ENCODE measurements around the gene PLA2G4A.
"Not testable (repeated sequence)": the region's sequence is repeated elsewhere in the genome, so short reads cannot be mapped to it uniquely, and the experiment has no call there.

The PLA2G4A gene

DNA sequence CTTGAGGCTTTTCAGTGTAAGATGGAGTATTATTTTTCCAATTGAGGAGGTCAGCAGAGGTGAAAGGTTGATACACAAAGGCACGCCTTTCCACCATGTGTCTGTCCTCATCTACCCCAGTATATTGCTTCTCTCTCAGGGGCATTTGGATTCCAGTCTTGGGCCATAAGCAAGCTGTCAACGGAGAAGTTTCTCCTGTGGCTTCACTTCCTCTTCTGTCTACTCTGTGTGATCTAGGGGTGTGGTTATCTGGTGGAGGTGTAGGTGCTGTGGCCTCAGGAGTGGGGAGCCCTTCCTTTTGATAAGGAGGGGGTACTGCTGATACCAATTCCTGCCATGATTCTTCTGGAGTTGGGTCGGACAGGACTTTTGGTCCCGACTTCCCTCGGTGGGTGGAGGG is 92.6 kb downstream of the PLA2G4A start:
- DNase-seq (ENCODE audit: low read depth in 2 of 2) = not testable (repeated sequence)

- not testable (repeated sequence) for DNase-seq (ENCODE audit: low read depth in 2 of 2)
Observed at GRCh38 chr1:186922814-186923213, 94.1 kb downstream of the PLA2G4A start.

GRCh38 chr1:186923486-186923885 is 94.7 kb downstream of the PLA2G4A start:
- no peak for DNase-seq (ENCODE audit: low read depth in 2 of 2)

GRCh38 chr1:186925881-186926669 is 97.3 kb downstream of the PLA2G4A start:
- no peak for DNase-seq (ENCODE audit: low read depth in 2 of 2)

DNA sequence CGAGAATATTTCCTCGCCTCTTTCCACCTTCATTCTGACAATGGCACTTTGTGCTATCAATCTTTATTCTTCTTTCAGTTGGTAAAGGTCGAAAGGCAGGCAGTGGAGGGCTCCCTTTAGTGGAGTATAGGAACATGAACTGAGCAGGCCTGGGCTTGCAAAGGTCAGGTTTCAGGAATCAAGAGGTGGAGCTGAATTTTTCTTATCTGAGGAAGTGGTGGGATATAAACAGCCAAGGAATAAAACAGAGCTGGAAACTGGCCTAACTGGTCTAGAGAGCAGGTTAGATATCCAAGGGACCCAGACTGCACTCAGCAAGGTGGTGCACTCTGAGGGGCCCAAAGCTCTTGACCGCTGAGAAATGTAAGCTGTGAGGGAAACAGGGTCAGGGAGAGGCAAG is 99.1 kb downstream of the PLA2G4A start:
- DNase-seq (ENCODE audit: low read depth in 2 of 2) = no peak

DNA sequence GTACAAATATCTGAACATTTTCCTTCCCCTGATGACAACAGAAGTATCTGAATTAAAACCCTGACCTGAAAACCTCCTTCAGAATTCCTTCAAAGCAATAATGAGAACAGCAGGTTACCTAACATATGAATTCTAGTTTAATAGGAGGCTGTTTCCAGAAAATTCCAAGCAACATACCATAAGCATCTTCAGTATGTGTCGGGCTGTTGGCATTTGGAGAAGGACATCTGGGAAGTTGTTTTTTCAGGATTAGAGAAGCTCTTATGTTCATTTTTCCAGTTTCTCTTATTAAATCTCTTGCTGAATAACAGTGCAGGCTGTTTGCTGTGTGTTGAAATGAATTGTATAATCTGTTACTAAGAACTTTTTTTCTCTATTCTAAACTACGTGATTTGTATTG is 101.5 kb downstream of the PLA2G4A start:
- DNase-seq (ENCODE audit: low read depth in 2 of 2) = no peak

- DNase-seq (ENCODE audit: low read depth in 2 of 2) = no peak
Observed at GRCh38 chr1:186937016-186937670, 108.4 kb downstream of the PLA2G4A start.

DNA sequence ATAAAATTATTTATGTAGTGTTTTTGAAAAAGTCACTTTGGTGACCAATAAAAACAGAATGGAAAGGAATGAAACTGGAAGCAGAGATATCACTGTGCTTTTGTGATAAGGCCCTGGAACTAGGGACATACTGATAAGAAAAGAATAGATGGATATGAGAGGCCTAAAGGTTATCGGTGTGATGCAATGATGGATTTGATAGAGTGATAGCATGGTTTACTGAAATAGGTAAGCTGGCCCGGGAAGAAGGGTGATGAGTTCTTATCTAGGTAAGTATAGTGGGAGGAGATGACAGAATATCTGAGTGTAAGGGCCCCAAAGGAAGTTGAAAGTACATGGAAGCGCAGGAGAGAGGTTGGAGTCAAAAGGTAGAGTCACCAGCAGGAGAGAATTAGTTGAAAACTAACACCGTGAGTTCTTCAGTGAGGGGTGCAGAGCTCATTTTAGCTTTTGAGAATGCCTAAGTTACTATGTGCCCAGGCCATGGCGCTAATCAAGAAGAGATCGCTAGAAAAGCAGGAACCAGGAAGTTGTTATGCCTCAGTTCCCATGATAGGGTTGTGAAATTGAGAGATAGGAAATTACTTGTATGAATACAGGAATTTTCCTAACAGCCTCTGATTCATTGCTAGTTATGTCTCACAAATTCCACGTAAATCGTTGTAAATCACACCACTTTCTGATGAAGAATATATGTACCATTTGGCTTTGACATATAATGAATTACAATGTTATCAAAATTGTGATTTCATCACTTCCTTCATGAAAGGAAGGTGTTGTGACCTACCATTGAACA is 115.3 kb downstream of the PLA2G4A start:
- no peak for DNase-seq (ENCODE audit: low read depth in 2 of 2)

GRCh38 chr1:186945146-186945545 is 116.4 kb downstream of the PLA2G4A start:
- no peak for DNase-seq (ENCODE audit: low read depth in 2 of 2)

DNA sequence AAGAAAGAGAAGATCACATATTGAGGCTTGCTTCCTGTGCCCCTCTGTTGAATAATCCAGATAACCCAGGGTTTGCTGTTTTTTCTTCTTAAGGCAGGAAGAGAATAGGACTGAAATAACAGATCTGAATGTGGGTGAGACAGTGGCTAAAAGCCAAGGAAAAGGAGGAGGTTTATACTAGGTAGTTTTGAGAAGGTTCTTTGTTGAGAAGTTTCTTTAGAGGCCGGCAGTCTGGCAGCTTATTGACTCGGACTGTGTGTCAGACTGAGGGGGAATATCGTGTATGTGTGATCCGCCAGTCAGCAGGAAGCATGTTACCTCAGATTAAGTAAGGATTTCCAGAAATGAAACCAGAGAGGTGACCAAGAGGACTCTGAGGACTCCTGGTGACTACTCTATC is 119.8 kb downstream of the PLA2G4A start:
- DNase-seq (ENCODE audit: low read depth in 2 of 2) = no peak

DNA sequence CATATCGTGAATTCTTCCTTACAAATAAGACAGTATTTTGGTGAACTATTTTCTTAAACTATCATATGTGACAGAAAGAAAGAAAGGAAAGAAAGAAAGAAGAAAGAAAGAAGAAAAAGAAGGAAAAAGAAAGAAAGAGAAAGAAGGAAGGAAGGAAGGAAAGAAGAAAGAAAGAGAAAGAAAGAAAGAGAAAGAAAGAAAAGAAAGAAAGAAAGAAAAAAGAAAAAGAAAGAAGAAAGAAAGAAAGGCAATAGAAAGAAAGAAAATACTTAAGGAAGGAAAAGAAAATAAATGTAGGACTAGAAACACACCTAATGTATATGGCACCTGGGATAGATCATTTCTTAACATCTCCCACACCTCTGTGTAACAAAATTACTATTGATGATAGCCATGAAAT is 120.4 kb downstream of the PLA2G4A start:
- DNase-seq (ENCODE audit: low read depth in 2 of 2) = no peak

DNA sequence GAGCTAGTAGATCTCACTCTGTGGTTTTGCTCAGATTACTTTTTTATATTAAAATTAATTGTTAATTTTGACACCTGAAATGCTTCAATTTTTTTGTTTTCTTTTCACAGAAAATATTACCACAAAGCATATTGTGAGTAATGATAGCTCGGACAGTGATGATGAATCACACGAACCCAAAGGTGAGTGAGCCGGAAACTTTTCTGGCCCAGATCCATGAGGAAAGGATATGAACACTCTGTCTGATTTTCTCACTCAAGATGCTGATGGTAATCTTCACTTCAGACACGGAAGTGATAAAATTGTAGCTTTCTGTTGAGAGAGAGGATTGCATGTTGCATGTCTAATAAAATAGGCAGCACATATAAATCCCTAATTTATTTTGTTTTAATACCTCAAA is 121.8 kb downstream of the PLA2G4A start:
- no peak for DNase-seq (ENCODE audit: low read depth in 2 of 2)

GRCh38 chr1:186953876-186954275 is 125.1 kb downstream of the PLA2G4A start:
- no peak for DNase-seq (ENCODE audit: low read depth in 2 of 2)

DNA sequence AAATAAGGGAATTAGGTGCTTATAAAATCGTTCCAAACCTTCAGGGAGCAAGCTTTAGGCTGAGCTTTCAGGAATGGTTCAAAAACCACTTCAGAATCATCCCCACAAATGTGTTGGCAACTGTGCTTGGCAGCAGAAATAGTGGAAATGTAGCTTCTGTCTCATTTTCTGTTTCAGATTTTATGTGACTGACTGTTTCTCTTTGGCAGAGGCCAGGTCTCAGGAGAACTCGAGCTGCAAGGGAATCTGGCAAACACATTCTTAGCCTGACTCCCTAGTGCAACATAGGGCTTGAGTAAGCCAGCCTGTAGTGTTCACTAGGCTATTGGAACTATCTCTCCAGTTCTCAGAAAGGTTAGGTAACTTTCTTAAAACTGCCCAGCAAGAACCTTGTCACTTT is 128.6 kb downstream of the PLA2G4A start:
- DNase-seq (ENCODE audit: low read depth in 2 of 2) = no peak

DNA sequence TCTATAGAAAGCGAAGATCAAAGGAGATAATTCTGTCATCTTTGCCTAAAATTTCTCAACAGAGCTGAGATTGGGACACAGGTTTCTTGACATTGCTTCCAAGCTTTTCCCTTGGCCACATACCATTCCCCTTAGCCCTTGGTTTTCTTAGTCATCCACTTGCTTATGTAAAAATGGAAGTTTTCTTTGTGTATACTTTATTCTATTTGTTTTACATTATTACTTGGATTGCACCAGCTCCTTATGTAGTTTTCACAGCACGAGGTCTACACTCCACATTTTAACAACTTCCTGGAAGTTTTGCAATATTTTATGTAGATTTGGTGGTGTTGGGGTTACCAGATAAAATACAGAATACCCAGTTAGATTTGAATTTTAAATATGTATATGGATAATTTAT is 129.8 kb downstream of the PLA2G4A start:
- DNase-seq (ENCODE audit: low read depth in 2 of 2) = no peak

- DNase-seq (ENCODE audit: low read depth in 2 of 2) = no peak
Observed at GRCh38 chr1:186960861-186961260, 132.1 kb downstream of the PLA2G4A start.

DNA sequence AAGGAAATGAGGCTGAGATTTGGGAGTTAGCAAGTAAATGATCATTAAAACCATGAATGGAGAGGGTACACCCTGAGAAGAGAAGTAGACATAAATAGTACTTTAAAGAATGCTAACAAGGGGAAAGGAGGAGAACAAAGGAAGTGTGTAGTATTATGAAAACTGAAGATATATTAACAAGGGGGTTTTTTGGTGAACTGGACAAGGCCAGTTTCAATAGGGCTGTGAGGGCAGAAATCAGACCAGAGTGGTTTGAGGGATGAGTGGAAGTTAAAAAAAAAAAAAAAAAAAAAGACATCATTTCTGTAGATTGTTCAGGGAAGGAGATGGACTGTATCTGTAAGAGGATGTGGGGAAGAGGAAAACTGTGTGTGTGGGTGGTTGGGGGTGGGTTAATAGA is 137.1 kb downstream of the PLA2G4A start:
- DNase-seq (ENCODE audit: low read depth in 2 of 2) = no peak

GRCh38 chr1:186966456-186966855 is 137.7 kb downstream of the PLA2G4A start:
- DNase-seq (ENCODE audit: low read depth in 2 of 2) = no peak

GRCh38 chr1:186967656-186968394 is 139.1 kb downstream of the PLA2G4A start:
- no peak for DNase-seq (ENCODE audit: low read depth in 2 of 2)

- DNase-seq (ENCODE audit: low read depth in 2 of 2) = no peak
Observed at GRCh38 chr1:186974774-186975181, 146.0 kb downstream of the PLA2G4A start.

DNA sequence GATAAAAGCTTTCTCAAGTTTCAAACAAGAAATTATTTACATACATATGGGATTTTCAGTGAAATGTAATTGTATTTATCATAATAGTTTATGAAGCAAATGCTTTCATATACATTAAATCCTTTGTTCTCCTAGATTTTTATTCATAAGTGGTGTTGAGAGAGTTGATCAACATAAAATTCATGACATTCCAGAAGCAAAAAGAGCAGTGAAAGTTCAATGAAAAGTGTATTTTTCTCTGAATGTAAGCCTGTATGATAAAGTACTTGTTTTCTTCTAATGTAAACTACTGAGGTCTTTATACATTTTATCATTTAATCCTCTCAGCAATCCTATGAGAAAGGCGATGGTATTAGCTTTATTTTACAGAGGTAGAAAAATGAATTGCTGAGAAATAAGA is 146.5 kb downstream of the PLA2G4A start:
- no peak for DNase-seq (ENCODE audit: low read depth in 2 of 2)

DNA sequence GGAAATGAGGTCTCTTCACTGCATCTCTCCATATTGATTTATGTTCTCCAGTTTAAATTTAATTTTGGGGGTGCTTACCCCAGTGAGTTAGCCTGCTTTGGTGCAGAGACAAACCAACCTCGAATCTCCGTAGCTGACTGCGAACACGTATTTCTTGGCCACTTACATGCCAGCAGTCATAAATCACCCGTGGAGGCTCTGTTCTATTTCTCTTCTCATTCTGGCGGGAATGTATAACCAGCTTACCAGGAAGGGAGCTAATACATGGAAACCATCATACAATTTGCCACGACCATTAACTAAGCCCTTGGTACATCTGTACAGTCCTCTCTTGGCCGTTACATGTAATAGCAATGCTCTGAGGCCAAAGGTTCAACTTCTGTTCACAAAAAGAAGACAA is 148.0 kb downstream of the PLA2G4A start:
- DNase-seq (ENCODE audit: low read depth in 2 of 2) = no peak
